ENCODE results near the gene METTL16. TPM values are rescaled to one million over a fixed set of nuclear protein-coding genes. Genes with fewer than 3 reads are reported as not detected.

METTL16 gene
- polyA plus RNA-seq, 1 donor (not counting 4 experiments of a cell fraction or from before 2014, with no cell fraction given) = 16.6 TPM

DNA sequence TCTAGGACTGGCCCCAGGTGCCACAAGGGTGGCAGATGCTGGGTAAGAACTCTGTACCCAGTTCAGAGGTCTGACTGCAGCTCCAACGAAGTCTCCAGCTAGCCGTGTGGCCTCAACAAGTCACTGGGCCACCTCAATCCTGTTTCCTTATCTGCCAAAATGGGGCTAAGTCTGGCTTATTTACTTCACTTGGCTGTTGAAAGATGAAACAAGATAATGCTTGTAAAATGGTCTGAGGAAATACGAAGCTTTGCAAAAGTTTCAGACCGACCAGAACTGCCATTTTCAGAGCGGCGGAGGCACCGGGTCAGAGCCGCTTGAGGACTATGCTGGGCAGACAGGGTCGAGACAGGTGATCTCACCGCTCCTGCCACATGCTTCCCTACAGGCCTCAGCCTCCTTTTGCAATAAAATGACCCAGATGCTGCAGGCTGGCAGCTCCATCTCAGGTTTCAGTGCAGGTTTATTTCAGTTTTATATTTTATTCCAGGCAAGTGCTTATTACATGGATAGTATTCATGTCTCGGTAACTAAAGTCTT, 128.0 kb downstream of the METTL16 start:
- dilution Hi-C loops (cut with MboI; ENCODE audit: extremely low pct_ligation_motif_present, low sequenced_read_pairs) = no loop called here
- Histone ChIP-seq H3K4me1 (ENCODE audit: control insufficient read depth, extremely low read depth, insufficient read depth, low read length) (peaks cover 2% of the 10 kb centered on the region), H3K79me2 (ENCODE audit: control insufficient read depth, insufficient read depth, low read length) (no peaks in the 10 kb centered on the region), H3K4me3 (ENCODE audit: control insufficient read depth in 2 of 3, extremely low read depth in 1 of 3, insufficient read depth in 2 of 3, low read depth in 1 of 3, low read length in 3 of 3) (no peak overlapping the region), H4K20me1 (ENCODE audit: control insufficient read depth, extremely low read depth, insufficient read depth, low read length) (no peaks in the 10 kb centered on the region), H3K9ac (ENCODE audit: control insufficient read depth, extremely low read depth, insufficient read depth, low read length) (no peak overlapping the region), H3K9me3 (ENCODE audit: control insufficient read depth, low read depth, low read length) (no peaks in the 10 kb centered on the region), H2AFZ (ENCODE audit: control insufficient read depth, low read length) (no peak overlapping the region), H3K9me1 (ENCODE audit: control insufficient read depth, extremely low read depth, insufficient read depth, low read length) (no peaks in the 10 kb centered on the region), H3K36me3 (ENCODE audit: control insufficient read depth in 2 of 2, extremely low read depth in 1 of 2, insufficient read depth in 2 of 2, low read length in 2 of 2) (peaks cover 13 to 20% of the 10 kb centered on the region in 2 experiments), H3K27ac (ENCODE audit: control insufficient read depth, insufficient read depth, low read length) (no peak overlapping the region), H3K27me3 (ENCODE audit: control insufficient read depth, extremely low read depth, insufficient read depth, low read length) (no peaks in the 10 kb centered on the region), H3K4me2 (ENCODE audit: control insufficient read depth, extremely low read depth, insufficient read depth, low read depth, low read length) (no peak overlapping the region)
- TF ChIP-seq EZH2 (IDR thresholded peaks at IDR 0.05; ENCODE audit: low read length) = no peak
- TF ChIP-seq, protein P1, sequence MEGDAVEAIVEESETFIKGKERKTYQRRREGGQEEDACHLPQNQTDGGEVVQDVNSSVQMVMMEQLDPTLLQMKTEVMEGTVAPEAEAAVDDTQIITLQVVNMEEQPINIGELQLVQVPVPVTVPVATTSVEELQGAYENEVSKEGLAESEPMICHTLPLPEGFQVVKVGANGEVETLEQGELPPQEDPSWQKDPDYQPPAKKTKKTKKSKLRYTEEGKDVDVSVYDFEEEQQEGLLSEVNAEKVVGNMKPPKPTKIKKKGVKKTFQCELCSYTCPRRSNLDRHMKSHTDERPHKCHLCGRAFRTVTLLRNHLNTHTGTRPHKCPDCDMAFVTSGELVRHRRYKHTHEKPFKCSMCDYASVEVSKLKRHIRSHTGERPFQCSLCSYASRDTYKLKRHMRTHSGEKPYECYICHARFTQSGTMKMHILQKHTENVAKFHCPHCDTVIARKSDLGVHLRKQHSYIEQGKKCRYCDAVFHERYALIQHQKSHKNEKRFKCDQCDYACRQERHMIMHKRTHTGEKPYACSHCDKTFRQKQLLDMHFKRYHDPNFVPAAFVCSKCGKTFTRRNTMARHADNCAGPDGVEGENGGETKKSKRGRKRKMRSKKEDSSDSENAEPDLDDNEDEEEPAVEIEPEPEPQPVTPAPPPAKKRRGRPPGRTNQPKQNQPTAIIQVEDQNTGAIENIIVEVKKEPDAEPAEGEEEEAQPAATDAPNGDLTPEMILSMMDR (optimal IDR thresholded peaks at IDR 0.05 in 1 of 3, IDR thresholded peaks at IDR 0.05 in 1 of 3, conservative IDR thresholded peaks at IDR 0.05 in 1 of 3; ENCODE audit: extremely low read depth in 1 of 3, insufficient read depth in 2 of 3, low read length in 3 of 3) = no peak
- FAIRE-seq (no peak), DNase-seq (ENCODE audit: low read depth, low spot score) (no peak)

DNA sequence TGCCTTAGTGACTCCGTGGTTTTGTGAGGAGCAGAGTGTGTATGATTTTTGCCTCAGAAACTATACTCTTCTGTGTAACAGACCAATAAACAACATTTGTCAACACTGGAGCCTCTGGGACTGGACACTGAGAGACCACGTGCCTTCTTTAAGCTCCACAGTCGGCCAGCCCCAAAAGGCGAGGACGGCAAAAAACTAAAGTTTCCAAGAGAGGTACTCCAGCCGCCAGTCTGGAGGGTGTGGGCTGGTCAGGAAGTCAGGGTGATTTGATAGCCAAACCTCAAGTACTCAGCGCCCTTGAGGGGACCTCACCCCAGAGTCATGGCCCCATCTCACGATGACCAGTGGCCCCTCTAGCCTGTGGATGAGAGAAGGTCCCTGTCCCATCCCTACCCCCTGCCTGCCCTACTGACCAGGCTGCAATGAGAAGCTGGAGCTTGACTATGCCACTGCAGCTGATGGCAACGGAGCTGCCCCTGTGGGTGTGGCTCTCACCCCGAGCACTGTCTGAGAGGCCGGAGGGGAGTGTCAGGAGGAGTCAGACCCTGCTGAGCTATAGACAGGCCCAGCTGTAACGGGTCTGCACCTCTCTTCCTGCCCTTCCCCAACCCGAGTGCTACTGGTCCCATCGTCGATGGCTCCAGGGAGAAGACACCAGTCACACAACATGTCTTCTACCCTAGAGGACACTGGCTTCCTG, 130.6 kb downstream of the METTL16 start:
- TF ChIP-seq EZH2 (IDR thresholded peaks at IDR 0.05; ENCODE audit: low read length) = no peak
- TF ChIP-seq, protein P1 (optimal IDR thresholded peaks at IDR 0.05 in 1 of 3, IDR thresholded peaks at IDR 0.05 in 1 of 3, conservative IDR thresholded peaks at IDR 0.05 in 1 of 3; ENCODE audit: extremely low read depth in 1 of 3, insufficient read depth in 2 of 3, low read length in 3 of 3) = no peak
- DNase-seq (ENCODE audit: low read depth, low spot score) (no peak), FAIRE-seq (no peak)
- H3K9me3 ChIP-seq (ENCODE audit: control insufficient read depth, low read depth, low read length) = no peaks in the 10 kb centered on the region
- H3K4me2 ChIP-seq (ENCODE audit: control insufficient read depth, extremely low read depth, insufficient read depth, low read depth, low read length) = no peak overlapping the region
- no peaks in the 10 kb centered on the region for H3K9me1 ChIP-seq (ENCODE audit: control insufficient read depth, extremely low read depth, insufficient read depth, low read length)
- no peaks in the 10 kb centered on the region for H3K27me3 ChIP-seq (ENCODE audit: control insufficient read depth, extremely low read depth, insufficient read depth, low read length)
- no peak overlapping the region for H3K27ac ChIP-seq (ENCODE audit: control insufficient read depth, insufficient read depth, low read length)
- peaks cover 2% of the 10 kb centered on the region for H3K4me1 ChIP-seq (ENCODE audit: control insufficient read depth, extremely low read depth, insufficient read depth, low read length)
- H3K9ac ChIP-seq (ENCODE audit: control insufficient read depth, extremely low read depth, insufficient read depth, low read length) = no peak overlapping the region
- no peak overlapping the region for H3K4me3 ChIP-seq (ENCODE audit: control insufficient read depth in 2 of 3, extremely low read depth in 1 of 3, insufficient read depth in 2 of 3, low read depth in 1 of 3, low read length in 3 of 3)
- dilution Hi-C loops (cut with MboI; ENCODE audit: extremely low pct_ligation_motif_present, low sequenced_read_pairs) = no loop called here
- H3K36me3 ChIP-seq (ENCODE audit: control insufficient read depth in 2 of 2, extremely low read depth in 1 of 2, insufficient read depth in 2 of 2, low read length in 2 of 2) = peaks cover 15 to 20% of the 10 kb centered on the region in 2 experiments
- no peak overlapping the region for H2AFZ ChIP-seq (ENCODE audit: control insufficient read depth, low read length)
- no peaks in the 10 kb centered on the region for H4K20me1 ChIP-seq (ENCODE audit: control insufficient read depth, extremely low read depth, insufficient read depth, low read length)
- no peaks in the 10 kb centered on the region for H3K79me2 ChIP-seq (ENCODE audit: control insufficient read depth, insufficient read depth, low read length)
